OCI-LY3 (cell line): Measurements from ENCODE around the gene SIDT2.

ENCODE experiments used
- EZH2phosphoT487 ChIP-seq: fragments of 200-600 bp; shearing (Covaris generic); IDR thresholded peaks from 2 replicates; pipeline ENCODE4 v1.6.1; 2018; ENCODE audit warnings: antibody characterized with exemption, mixed run types, low read depth
- TF ChIP-seq, protein P1 (sequence below): fragments of 200-600, 300-600 bp; sonication (generic); IDR thresholded peaks from 2 replicates; pipeline ENCODE4 v1.5.1; 2014; ENCODE audit warnings: antibody characterized with exemption, low read length, low read depth

DNA sequence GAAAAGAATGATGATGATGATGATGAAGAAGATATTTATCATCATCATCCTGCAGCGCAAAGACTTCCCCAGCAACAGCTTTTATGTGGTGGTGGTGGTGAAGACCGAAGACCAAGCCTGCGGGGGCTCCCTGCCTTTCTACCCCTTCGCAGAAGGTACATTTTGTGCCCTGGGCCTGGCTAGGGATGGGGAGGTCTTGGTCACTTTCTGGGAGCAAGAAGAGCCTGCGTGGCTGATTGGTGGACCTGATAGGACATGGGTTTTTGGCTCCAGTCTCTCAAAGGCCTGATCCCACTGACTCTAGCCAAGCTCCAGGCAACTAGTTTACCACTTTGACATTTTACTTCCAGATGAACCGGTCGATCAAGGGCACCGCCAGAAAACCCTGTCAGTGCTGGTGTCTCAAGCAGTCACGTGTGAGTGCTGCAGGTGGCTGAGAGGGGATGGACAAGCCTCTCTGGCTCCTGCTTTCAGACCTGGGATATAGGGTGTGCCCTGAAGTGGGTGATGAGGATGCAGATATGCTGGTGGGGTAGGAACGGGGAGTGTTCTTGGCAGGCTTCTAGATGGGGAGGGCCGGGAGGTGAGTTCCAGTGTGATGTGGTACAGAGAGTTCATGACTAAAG is 5.3 kb downstream of the SIDT2 start:
- TF ChIP-seq EZH2phosphoT487: no peak
- TF ChIP-seq, protein P1, sequence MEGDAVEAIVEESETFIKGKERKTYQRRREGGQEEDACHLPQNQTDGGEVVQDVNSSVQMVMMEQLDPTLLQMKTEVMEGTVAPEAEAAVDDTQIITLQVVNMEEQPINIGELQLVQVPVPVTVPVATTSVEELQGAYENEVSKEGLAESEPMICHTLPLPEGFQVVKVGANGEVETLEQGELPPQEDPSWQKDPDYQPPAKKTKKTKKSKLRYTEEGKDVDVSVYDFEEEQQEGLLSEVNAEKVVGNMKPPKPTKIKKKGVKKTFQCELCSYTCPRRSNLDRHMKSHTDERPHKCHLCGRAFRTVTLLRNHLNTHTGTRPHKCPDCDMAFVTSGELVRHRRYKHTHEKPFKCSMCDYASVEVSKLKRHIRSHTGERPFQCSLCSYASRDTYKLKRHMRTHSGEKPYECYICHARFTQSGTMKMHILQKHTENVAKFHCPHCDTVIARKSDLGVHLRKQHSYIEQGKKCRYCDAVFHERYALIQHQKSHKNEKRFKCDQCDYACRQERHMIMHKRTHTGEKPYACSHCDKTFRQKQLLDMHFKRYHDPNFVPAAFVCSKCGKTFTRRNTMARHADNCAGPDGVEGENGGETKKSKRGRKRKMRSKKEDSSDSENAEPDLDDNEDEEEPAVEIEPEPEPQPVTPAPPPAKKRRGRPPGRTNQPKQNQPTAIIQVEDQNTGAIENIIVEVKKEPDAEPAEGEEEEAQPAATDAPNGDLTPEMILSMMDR: no peak
